Neural cell (in vitro differentiated cells): Measurements from ENCODE around the gene TMEM94. TPM values are rescaled to one million over a fixed set of nuclear protein-coding genes. Genes with fewer than 3 reads are reported as not detected.

Source experiments
- H2AFZ ChIP-seq: fragments of 200-600, 300-800 bp; sonication (generic), shearing (Covaris generic); 2 replicates; pipeline ENCODE4 v1.6.0; 2014; ENCODE audit warnings: low read depth, mild to moderate bottlenecking, antibody characterized with exemption, low read length, moderate library complexity
- H3F3A ChIP-seq: fragments of 200-600 bp; shearing (Covaris generic); 2 replicates; pipeline ENCODE4 v1.6.1; 2016; ENCODE audit warnings: mild to moderate bottlenecking, moderate library complexity, mixed read lengths, antibody characterized with exemption, low read length; ENCODE audit not compliant: insufficient read depth, poor library complexity, severe bottlenecking
- H3K27ac ChIP-seq: fragments of 200-600, 300-800 bp; sonication (generic), shearing (Covaris generic); 2 replicates; pipeline ENCODE4 v1.5.1; 2014; ENCODE audit warnings: mild to moderate bottlenecking, low read length, moderate library complexity
- H3K27me3 ChIP-seq: fragments of 300-800, 200-600 bp; sonication (generic), shearing (Covaris generic); 2 replicates; pipeline ENCODE4 v1.6.0; 2014; ENCODE audit warnings: mild to moderate bottlenecking, low read depth, low read length, moderate library complexity; ENCODE audit not compliant: insufficient read depth
- H3K36me3 ChIP-seq: fragments of 300-800, 200-600 bp; sonication (generic), shearing (Covaris generic); 2 replicates; pipeline ENCODE4 v1.5.1; 2014; ENCODE audit warnings: mild to moderate bottlenecking, antibody characterized with exemption, low read length, moderate library complexity; ENCODE audit not compliant: insufficient read depth
- H3K4me2 ChIP-seq: fragments of 300-800, 200-600 bp; sonication (generic), shearing (Covaris generic); 2 replicates; pipeline ENCODE4 v1.6.0; 2014; ENCODE audit warnings: mild to moderate bottlenecking, low read length
- H3K4me3 ChIP-seq: fragments of 300-800, 200-600 bp; sonication (generic), shearing (Covaris generic); 2 replicates; pipeline ENCODE4 v1.5.1; 2014; ENCODE audit warnings: mild to moderate bottlenecking, low read length, moderate library complexity
- H3K79me2 ChIP-seq: fragments of 200-600 bp; shearing (Covaris generic); replicated peaks from 2 replicates; pipeline ENCODE4 v1.6.0; 2014; ENCODE audit warnings: mild to moderate bottlenecking, low read length, moderate library complexity; ENCODE audit not compliant: insufficient read depth
- H3K9ac ChIP-seq: fragments of 300-800, 200-600 bp; sonication (generic), shearing (Covaris generic); 2 replicates; pipeline ENCODE4 v1.6.1; 2016; ENCODE audit warnings: mild to moderate bottlenecking, low read length, mixed read lengths
- H3K9me2 ChIP-seq: fragments of 200-600 bp; shearing (Covaris generic); 2 replicates; pipeline ENCODE4 v1.6.1; 2016; ENCODE audit warnings: mild to moderate bottlenecking, low read length, mixed read lengths; ENCODE audit not compliant: insufficient read depth
- H3K9me3 ChIP-seq: fragments of 200-600, 300-800 bp; sonication (generic), shearing (Covaris generic); 2 replicates; pipeline ENCODE4 v1.6.1; 2016; ENCODE audit warnings: mild to moderate bottlenecking, mixed run types, low read length, moderate library complexity, mixed read lengths
- H4K20me1 ChIP-seq: fragments of 200-600 bp; shearing (Covaris generic); 2 replicates; pipeline ENCODE4 v1.6.1; 2016; ENCODE audit warnings: mild to moderate bottlenecking, mixed run types; ENCODE audit not compliant: insufficient read depth
- EP300 ChIP-seq: fragments of 450-650 bp; conservative IDR thresholded peaks from 2 replicates; pipeline ENCODE4 v1.6.1; 2014; ENCODE audit warnings: antibody characterized with exemption, mild to moderate bottlenecking, moderate library complexity; ENCODE audit not compliant: poor library complexity, severe bottlenecking
- EZH2 ChIP-seq: fragments of 200-600, 300-800 bp; shearing (Covaris generic), sonication (generic); IDR thresholded peaks from 2 replicates; pipeline ENCODE4 v1.6.1; 2014; ENCODE audit warnings: antibody characterized with exemption, low read length, borderline replicate concordance, mild to moderate bottlenecking; ENCODE audit not compliant: insufficient read depth, poor library complexity, severe bottlenecking
- MXI1 ChIP-seq: fragments of 450-650 bp; conservative IDR thresholded peaks from 2 replicates; pipeline ENCODE4 v1.6.1; 2014; ENCODE audit warnings: antibody characterized with exemption, mild to moderate bottlenecking; ENCODE audit not compliant: poor library complexity, severe bottlenecking
- POLR2AphosphoS5 ChIP-seq: IDR thresholded peaks from 2 replicates; pipeline ENCODE4 v1.6.1; 2012
- RAD21 ChIP-seq: fragments of 450-650 bp; conservative IDR thresholded peaks from 2 replicates; pipeline ENCODE4 v1.6.1; 2014; ENCODE audit warnings: antibody characterized with exemption, mild to moderate bottlenecking, moderate library complexity
- REST ChIP-seq: IDR thresholded peaks from 2 replicates; pipeline ENCODE4 v1.6.1; 2012; ENCODE audit warnings: borderline replicate concordance
- SMC3 ChIP-seq: fragments of 450-650 bp; conservative IDR thresholded peaks from 2 replicates; pipeline ENCODE4 v1.6.1; 2014; ENCODE audit warnings: antibody characterized with exemption, mild to moderate bottlenecking, moderate library complexity; ENCODE audit not compliant: poor library complexity
- TAF1 ChIP-seq: IDR thresholded peaks from 2 replicates; pipeline ENCODE4 v1.6.1; 2012; ENCODE audit warnings: low read depth
- polyA plus RNA-seq: library from polyadenylated mRNA; depleted of rRNA; stranded (reverse); fragments of >200 nt; gene quantifications from 2 replicates; pipeline ENCODE4 v1.2.3, GENCODE V29; 2014
- TF ChIP-seq, protein P1 (sequence below): fragments of 450-650 bp; IDR thresholded peaks from 2 replicates; pipeline ENCODE4 v1.5.1; 2014; ENCODE audit warnings: antibody characterized with exemption, mild to moderate bottlenecking, moderate library complexity; ENCODE audit not compliant: poor library complexity, severe bottlenecking

The TMEM94 gene
- polyA plus RNA-seq, 1 donor from 2014 or later = 37.0 TPM

- TF ChIP-seq TAF1 (no peak), EZH2 (no peak), MXI1 (no peak), EP300 (no peak), RAD21 (no peak), POLR2AphosphoS5 (no peak), REST (no peak), SMC3 (no peak)
- TF ChIP-seq, protein P1, sequence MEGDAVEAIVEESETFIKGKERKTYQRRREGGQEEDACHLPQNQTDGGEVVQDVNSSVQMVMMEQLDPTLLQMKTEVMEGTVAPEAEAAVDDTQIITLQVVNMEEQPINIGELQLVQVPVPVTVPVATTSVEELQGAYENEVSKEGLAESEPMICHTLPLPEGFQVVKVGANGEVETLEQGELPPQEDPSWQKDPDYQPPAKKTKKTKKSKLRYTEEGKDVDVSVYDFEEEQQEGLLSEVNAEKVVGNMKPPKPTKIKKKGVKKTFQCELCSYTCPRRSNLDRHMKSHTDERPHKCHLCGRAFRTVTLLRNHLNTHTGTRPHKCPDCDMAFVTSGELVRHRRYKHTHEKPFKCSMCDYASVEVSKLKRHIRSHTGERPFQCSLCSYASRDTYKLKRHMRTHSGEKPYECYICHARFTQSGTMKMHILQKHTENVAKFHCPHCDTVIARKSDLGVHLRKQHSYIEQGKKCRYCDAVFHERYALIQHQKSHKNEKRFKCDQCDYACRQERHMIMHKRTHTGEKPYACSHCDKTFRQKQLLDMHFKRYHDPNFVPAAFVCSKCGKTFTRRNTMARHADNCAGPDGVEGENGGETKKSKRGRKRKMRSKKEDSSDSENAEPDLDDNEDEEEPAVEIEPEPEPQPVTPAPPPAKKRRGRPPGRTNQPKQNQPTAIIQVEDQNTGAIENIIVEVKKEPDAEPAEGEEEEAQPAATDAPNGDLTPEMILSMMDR = no peak
- H3K4me2 ChIP-seq = no peak overlapping the region
- no peaks in the 10 kb centered on the region for H3K79me2 ChIP-seq
- H3K27me3 ChIP-seq = no peaks in the 10 kb centered on the region
- H3K9ac ChIP-seq = no peak overlapping the region
- H3K27ac ChIP-seq = no peak overlapping the region
- no peaks in the 10 kb centered on the region for H3K36me3 ChIP-seq
- no peaks in the 10 kb centered on the region for H4K20me1 ChIP-seq
- no peaks in the 10 kb centered on the region for H3F3A ChIP-seq
- H3K9me3 ChIP-seq = no peaks in the 10 kb centered on the region
- H3K9me2 ChIP-seq = no peaks in the 10 kb centered on the region
- H3K4me3 ChIP-seq = no peak overlapping the region
- H2AFZ ChIP-seq = no peak overlapping the region
Observed at GRCh38 chr17:75546181-75546580, 89.7 kb downstream of the TMEM94 start.

- H4K20me1 ChIP-seq = no peaks in the 10 kb centered on the region
- H2AFZ ChIP-seq = no peak overlapping the region
- H3K36me3 ChIP-seq = no peaks in the 10 kb centered on the region
- no peaks in the 10 kb centered on the region for H3K27me3 ChIP-seq
- no peak overlapping the region for H3K27ac ChIP-seq
- TF ChIP-seq SMC3 (no peak), POLR2AphosphoS5 (no peak), RAD21 (no peak), REST (no peak), EZH2 (no peak), EP300 (no peak), MXI1 (no peak), TAF1 (no peak)
- TF ChIP-seq, protein P1 = no peak
- H3K4me3 ChIP-seq = no peak overlapping the region
- no peaks in the 10 kb centered on the region for H3F3A ChIP-seq
- H3K9me2 ChIP-seq = no peaks in the 10 kb centered on the region
- no peaks in the 10 kb centered on the region for H3K79me2 ChIP-seq
- H3K4me2 ChIP-seq = no peak overlapping the region
- H3K9me3 ChIP-seq = no peaks in the 10 kb centered on the region
- no peak overlapping the region for H3K9ac ChIP-seq
Observed at GRCh38 chr17:75547091-75547490, 90.7 kb downstream of the TMEM94 start.
